ENCODE data around the gene HS6ST2. TPM values are rescaled to one million over a fixed set of nuclear protein-coding genes. Genes with fewer than 3 reads are reported as not detected.

HS6ST2 gene
- total and polyA plus RNA-seq, 2 donors from 2014 or later: 2.0 to 11.9 TPM

- Histone ChIP-seq H3K36me3 (ENCODE audit: control insufficient read depth in 2 of 3, insufficient read depth in 3 of 3, low read length in 3 of 3) (no peaks in the 10 kb centered on the region), H3K27me3 (ENCODE audit: control insufficient read depth, insufficient read depth, low read length) (peaks cover 4% of the 10 kb centered on the region), H3K9ac (ENCODE audit: low read length in 3 of 3) (no peak overlapping the region), H3K4me1 (ENCODE audit: control insufficient read depth in 2 of 3, insufficient read depth in 2 of 3, low read depth in 1 of 3, low read length in 3 of 3) (no peaks in the 10 kb centered on the region), H3K4me3 (ENCODE audit: low read length in 3 of 3) (no peak overlapping the region), H3K9me3 (ENCODE audit: control insufficient read depth in 2 of 3, insufficient read depth in 1 of 3, low read length in 3 of 3) (no peaks in the 10 kb centered on the region), H3K27ac (ENCODE audit: low read depth in 2 of 2, low read length in 2 of 2) (no peak overlapping the region)
- intact Hi-C loops (cut with DNase I): no loop called here
- DNase-seq (no peak), FAIRE-seq (no peak)
- no peak for TF ChIP-seq CTCF (IDR thresholded peaks at IDR 0.05; ENCODE audit: borderline replicate concordance, extremely low read depth, insufficient read depth)
These were observed 285.1 kb downstream of the HS6ST2 start for GRCh38 chrX:132673331-132673730.

GRCh38 chrX:132671229-132671641, 287.2 kb downstream of the HS6ST2 start:
- DNase-seq (no peak), FAIRE-seq (no peak)
- Histone ChIP-seq H3K27me3 (ENCODE audit: control insufficient read depth, insufficient read depth, low read length) (peaks cover 4% of the 10 kb centered on the region), H3K4me1 (ENCODE audit: control insufficient read depth in 2 of 3, insufficient read depth in 2 of 3, low read depth in 1 of 3, low read length in 3 of 3) (no peaks in the 10 kb centered on the region), H3K4me3 (ENCODE audit: low read length in 3 of 3) (no peak overlapping the region), H3K9ac (ENCODE audit: low read length in 3 of 3) (no peak overlapping the region), H3K9me3 (ENCODE audit: control insufficient read depth in 2 of 3, insufficient read depth in 1 of 3, low read length in 3 of 3) (no peaks in the 10 kb centered on the region), H3K36me3 (ENCODE audit: control insufficient read depth in 2 of 3, insufficient read depth in 3 of 3, low read length in 3 of 3) (no peaks in the 10 kb centered on the region), H3K27ac (ENCODE audit: low read depth in 2 of 2, low read length in 2 of 2) (no peak overlapping the region)
- TF ChIP-seq CTCF (IDR thresholded peaks at IDR 0.05; ENCODE audit: borderline replicate concordance, extremely low read depth, insufficient read depth): no peak
- intact Hi-C loops (cut with DNase I): no loop called here

GRCh38 chrX:132669142-132669541, 289.3 kb downstream of the HS6ST2 start:
- intact Hi-C loops (cut with DNase I): no loop called here
- DNase-seq (no peak), FAIRE-seq (no peak)
- Histone ChIP-seq H3K4me1 (ENCODE audit: control insufficient read depth in 2 of 3, insufficient read depth in 2 of 3, low read depth in 1 of 3, low read length in 3 of 3) (no peaks in the 10 kb centered on the region), H3K9me3 (ENCODE audit: control insufficient read depth in 2 of 3, insufficient read depth in 1 of 3, low read length in 3 of 3) (no peaks in the 10 kb centered on the region), H3K27me3 (ENCODE audit: control insufficient read depth, insufficient read depth, low read length) (peaks cover 4% of the 10 kb centered on the region), H3K9ac (ENCODE audit: low read length in 3 of 3) (no peak overlapping the region), H3K27ac (ENCODE audit: low read depth in 2 of 2, low read length in 2 of 2) (no peak overlapping the region), H3K36me3 (ENCODE audit: control insufficient read depth in 2 of 3, insufficient read depth in 3 of 3, low read length in 3 of 3) (no peaks in the 10 kb centered on the region), H3K4me3 (ENCODE audit: low read length in 3 of 3) (no peak overlapping the region)
- TF ChIP-seq CTCF (IDR thresholded peaks at IDR 0.05; ENCODE audit: borderline replicate concordance, extremely low read depth, insufficient read depth): no peak

- no peak for TF ChIP-seq CTCF (IDR thresholded peaks at IDR 0.05; ENCODE audit: borderline replicate concordance, extremely low read depth, insufficient read depth)
- intact Hi-C loops (cut with DNase I): no loop called here
- FAIRE-seq: no peak
- no peaks in the 10 kb centered on the region for H3K9me3 ChIP-seq (ENCODE audit: control insufficient read depth in 2 of 3, insufficient read depth in 1 of 3, low read length in 3 of 3)
- no peak overlapping the region for H3K27ac ChIP-seq (ENCODE audit: low read depth in 2 of 2, low read length in 2 of 2)
- no peak for DNase-seq
- H3K27me3 ChIP-seq (ENCODE audit: control insufficient read depth, insufficient read depth, low read length): peaks cover 4% of the 10 kb centered on the region
- no peaks in the 10 kb centered on the region for H3K4me1 ChIP-seq (ENCODE audit: control insufficient read depth in 2 of 3, insufficient read depth in 2 of 3, low read depth in 1 of 3, low read length in 3 of 3)
- no peak overlapping the region for H3K4me3 ChIP-seq (ENCODE audit: low read length in 3 of 3)
- H3K36me3 ChIP-seq (ENCODE audit: control insufficient read depth in 2 of 3, insufficient read depth in 3 of 3, low read length in 3 of 3): no peaks in the 10 kb centered on the region
- no peak overlapping the region for H3K9ac ChIP-seq (ENCODE audit: low read length in 3 of 3)
These were observed 290.3 kb downstream of the HS6ST2 start for GRCh38 chrX:132668178-132668577.
